ENCODE results near the gene ZNF577. TPM values are rescaled to one million over a fixed set of nuclear protein-coding genes. Genes with fewer than 3 reads are reported as not detected.

The ZNF577 gene
- total and polyA plus RNA-seq, 2 donors (not counting 3 experiments of a cell fraction or from before 2014, with no cell fraction given): 4.0 to 4.7 TPM

GRCh38 chr19:51891193-51891747 lies 3.5 kb upstream of the ZNF577 start:
- H3K4me1 ChIP-seq (ENCODE audit: control insufficient read depth, extremely low read depth, insufficient read depth, low read length): no peaks in the 10 kb centered on the region
- H3K27me3 ChIP-seq (ENCODE audit: control insufficient read depth in 2 of 2, insufficient read depth in 2 of 2, low read length in 2 of 2): no peaks in the 10 kb centered on the region
- no peak overlapping the region for H3K4me3 ChIP-seq (replicated peaks in 1 of 3; ENCODE audit: insufficient read depth in 1 of 3, low read depth in 1 of 3, low read length in 3 of 3)
- BruUV-seq (replicated peaks): no TSS peak
- no peak for DNase-seq (ENCODE audit: low read depth, low spot score)
- peaks cover 28 to 29% of the 10 kb centered on the region in 2 experiments for H3K36me3 ChIP-seq (ENCODE audit: control insufficient read depth in 2 of 2, extremely low read depth in 1 of 2, insufficient read depth in 2 of 2, low read length in 2 of 2)
- H3K9me3 ChIP-seq (replicated peaks; ENCODE audit: control insufficient read depth, insufficient read depth, low read length): peaks cover 24% of the 10 kb centered on the region
- dilution Hi-C loops (cut with MboI; ENCODE audit: extremely low pct_ligation_motif_present, low sequenced_read_pairs): no loop called here
- H3K9ac ChIP-seq (replicated peaks; ENCODE audit: extremely low read depth, insufficient read depth, low read length): no peak overlapping the region
- no peaks in the 10 kb centered on the region for H3K79me2 ChIP-seq (ENCODE audit: control insufficient read depth, insufficient read depth, low read length)
- no peak overlapping the region for H3K4me2 ChIP-seq (ENCODE audit: insufficient read depth, low read length)
- intact Hi-C loops (cut with micrococcal nuclease): no loop called here
- TF ChIP-seq CTCF (IDR thresholded peaks at IDR 0.05; ENCODE audit: extremely low read depth in 1 of 2, insufficient read depth in 1 of 2, low read depth in 1 of 2, low read length in 2 of 2) (no peak), POLR2AphosphoS5 (IDR thresholded peaks at IDR 0.05; ENCODE audit: insufficient read depth, low read depth, low read length) (no peak), POLR2A (IDR thresholded peaks at IDR 0.05; ENCODE audit: low read depth, low read length) (no peak), JUN (IDR thresholded peaks at IDR 0.05; ENCODE audit: borderline replicate concordance, insufficient read depth, insufficient read length, low read depth) (no peak), MYC (IDR thresholded peaks at IDR 0.05; ENCODE audit: low read depth, low read length) (no peak), MAX (IDR thresholded peaks at IDR 0.05; ENCODE audit: insufficient read depth, insufficient read length) (no peak), FOS (IDR thresholded peaks at IDR 0.05; ENCODE audit: borderline replicate concordance, insufficient read depth, low read length) (no peak), EZH2 (IDR thresholded peaks at IDR 0.05; ENCODE audit: borderline replicate concordance, low read depth, low read length, severe bottlenecking) (no peak), GATA2 (IDR thresholded peaks at IDR 0.05; ENCODE audit: insufficient read depth, insufficient read length, low read depth, low read length) (no peak)
- CTCF ChIA-PET: no interaction called here
- no peaks in the 10 kb centered on the region for H3K9me1 ChIP-seq (replicated peaks; ENCODE audit: control insufficient read depth, extremely low read depth, insufficient read depth, low read length)
- H3K27ac ChIP-seq (ENCODE audit: insufficient read depth, low read depth, low read length): no peak overlapping the region
- POLR2A ChIA-PET: no interaction called here
- no peak for FAIRE-seq
- H4K20me1 ChIP-seq (replicated peaks; ENCODE audit: control insufficient read depth, extremely low read depth, insufficient read depth, low read length): no peaks in the 10 kb centered on the region
- H2AFZ ChIP-seq (ENCODE audit: low read depth, low read length): no peak overlapping the region

Data from endothelial cell of umbilical vein (primary cell).